VCaP (cell line): ENCODE results near the gene FST.

ENCODE experiments used
- H3K27ac ChIP-seq: fragments of 450-650 bp; 2 replicates; pipeline ENCODE4 v1.5.1; 2017
- CTCF ChIP-seq: fragments of 450-650 bp; conservative IDR thresholded peaks from 2 replicates; pipeline ENCODE4 v1.5.1; 2017; ENCODE audit warnings: mild to moderate bottlenecking, moderate library complexity

The FST gene

DNA sequence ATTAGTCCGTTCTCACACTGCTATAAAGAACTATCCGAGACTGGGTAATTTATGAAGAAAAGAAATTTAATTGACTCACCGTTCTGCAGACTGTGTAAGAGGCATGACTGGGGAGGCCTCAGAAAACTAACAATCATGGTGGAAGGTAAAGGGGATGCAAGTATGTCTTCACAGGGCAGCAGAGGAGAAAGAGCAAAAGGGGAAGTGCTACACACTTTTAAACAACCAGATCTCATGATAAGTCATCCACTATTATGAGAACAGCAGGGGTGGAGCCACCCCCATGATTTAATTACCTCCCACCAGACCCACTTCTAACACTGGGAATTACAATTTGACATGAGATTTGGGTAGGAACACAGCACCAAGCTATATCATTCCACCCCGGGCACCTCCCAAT is 26.6 kb downstream of the FST start:
- TF ChIP-seq CTCF, result no peak
- no peak overlapping the region for H3K27ac ChIP-seq

GRCh38 chr5:53508125-53508524 is 27.7 kb downstream of the FST start:
- no peak for TF ChIP-seq CTCF
- H3K27ac ChIP-seq, result no peak overlapping the region

GRCh38 chr5:53512539-53512938 is 32.1 kb downstream of the FST start:
- TF ChIP-seq CTCF, result no peak
- no peak overlapping the region for H3K27ac ChIP-seq

DNA sequence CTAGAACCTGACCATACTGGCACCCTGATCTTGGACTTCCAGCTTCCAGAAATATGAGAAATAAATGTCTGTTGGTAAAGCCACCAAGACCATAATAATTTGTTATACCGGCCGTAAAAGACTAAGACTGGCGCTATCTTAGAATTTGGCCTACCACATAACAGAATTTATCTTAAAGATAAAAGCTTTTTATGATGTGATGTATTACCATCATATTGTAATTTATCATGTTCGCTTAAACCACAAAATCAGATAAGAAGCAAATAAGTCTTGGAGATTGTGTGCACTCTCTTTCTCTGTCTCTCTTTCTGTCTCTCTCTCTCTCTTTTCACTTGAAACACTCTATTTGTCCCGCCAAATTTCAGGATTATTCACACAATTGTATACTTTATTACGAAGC is 35.6 kb downstream of the FST start:
- H3K27ac ChIP-seq, result no peak overlapping the region
- TF ChIP-seq CTCF, result no peak

- no peak overlapping the region for H3K27ac ChIP-seq
- no peak for TF ChIP-seq CTCF
Measured at GRCh38 chr5:53520813-53521212, 40.4 kb downstream of the FST start.
